Mesothelial cell of epicardium (in vitro differentiated cells): ENCODE data around the gene PSME1. TPM values are rescaled to one million over a fixed set of nuclear protein-coding genes. Genes with fewer than 3 reads are reported as not detected.

Source experiments
- DNase-seq, 2 experiments: peaks; one replicate each; pipeline ENCODE4 v3.0.0; 2021; ENCODE audit warnings: low spot score in 2 of 2; ENCODE audit not compliant: unreplicated experiment in 2 of 2
- H3K27ac Mint-ChIP-seq: 2 replicates; pipeline ENCODE4 v1.8.0; 2021; ENCODE audit warnings: mixed read lengths
- H3K27me3 Mint-ChIP-seq: 2 replicates; pipeline ENCODE4 v1.8.0; 2021; ENCODE audit warnings: low read depth, mixed read lengths
- H3K36me3 Mint-ChIP-seq: 2 replicates; pipeline ENCODE4 v1.8.0; 2021; ENCODE audit warnings: mixed read lengths
- H3K4me1 Mint-ChIP-seq: 2 replicates; pipeline ENCODE4 v1.8.0; 2021; ENCODE audit warnings: mixed read lengths
- H3K4me3 Mint-ChIP-seq: 2 replicates; pipeline ENCODE4 v1.8.0; 2021; ENCODE audit warnings: mild to moderate bottlenecking, moderate library complexity, mixed read lengths
- H3K9me3 Mint-ChIP-seq: 2 replicates; pipeline ENCODE4 v1.8.0; 2021; ENCODE audit warnings: mixed read lengths
- microRNA-seq: library from miRNA; unstranded; fragments of <30 nt; microRNA quantifications from one replicate; pipeline ENCODE4 v1.2.0, GENCODE V29; 2021; ENCODE audit warnings: inconsistent platforms, mixed read lengths
- total RNA-seq: library from RNA; stranded (reverse); gene quantifications from 3 replicates; pipeline ENCODE4 v1.2.1, GENCODE V29; 2021
- TF ChIP-seq, protein P1 (sequence below): fragments of 200-600 bp; sonication (generic); IDR thresholded peaks from one replicate; pipeline ENCODE4 v1.5.0; 2021; ENCODE audit warnings: antibody characterized with exemption; ENCODE audit not compliant: unreplicated experiment

The PSME1 gene
- total RNA-seq, 1 donor from 2014 or later: 148 TPM

- Mint-ChIP-seq H3K4me1 (peaks cover 19% of the 10 kb centered on the region), H3K9me3 (no peaks in the 10 kb centered on the region), H3K4me3 (no peak overlapping the region), H3K27me3 (no peaks in the 10 kb centered on the region), H3K27ac (no peak overlapping the region), H3K36me3 (peaks cover 10% of the 10 kb centered on the region)
- TF ChIP-seq, protein P1, sequence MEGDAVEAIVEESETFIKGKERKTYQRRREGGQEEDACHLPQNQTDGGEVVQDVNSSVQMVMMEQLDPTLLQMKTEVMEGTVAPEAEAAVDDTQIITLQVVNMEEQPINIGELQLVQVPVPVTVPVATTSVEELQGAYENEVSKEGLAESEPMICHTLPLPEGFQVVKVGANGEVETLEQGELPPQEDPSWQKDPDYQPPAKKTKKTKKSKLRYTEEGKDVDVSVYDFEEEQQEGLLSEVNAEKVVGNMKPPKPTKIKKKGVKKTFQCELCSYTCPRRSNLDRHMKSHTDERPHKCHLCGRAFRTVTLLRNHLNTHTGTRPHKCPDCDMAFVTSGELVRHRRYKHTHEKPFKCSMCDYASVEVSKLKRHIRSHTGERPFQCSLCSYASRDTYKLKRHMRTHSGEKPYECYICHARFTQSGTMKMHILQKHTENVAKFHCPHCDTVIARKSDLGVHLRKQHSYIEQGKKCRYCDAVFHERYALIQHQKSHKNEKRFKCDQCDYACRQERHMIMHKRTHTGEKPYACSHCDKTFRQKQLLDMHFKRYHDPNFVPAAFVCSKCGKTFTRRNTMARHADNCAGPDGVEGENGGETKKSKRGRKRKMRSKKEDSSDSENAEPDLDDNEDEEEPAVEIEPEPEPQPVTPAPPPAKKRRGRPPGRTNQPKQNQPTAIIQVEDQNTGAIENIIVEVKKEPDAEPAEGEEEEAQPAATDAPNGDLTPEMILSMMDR: no peak
- DNase-seq: no peak
Measured at GRCh38 chr14:24184104-24184970, 48.3 kb downstream of the PSME1 start.

DNA sequence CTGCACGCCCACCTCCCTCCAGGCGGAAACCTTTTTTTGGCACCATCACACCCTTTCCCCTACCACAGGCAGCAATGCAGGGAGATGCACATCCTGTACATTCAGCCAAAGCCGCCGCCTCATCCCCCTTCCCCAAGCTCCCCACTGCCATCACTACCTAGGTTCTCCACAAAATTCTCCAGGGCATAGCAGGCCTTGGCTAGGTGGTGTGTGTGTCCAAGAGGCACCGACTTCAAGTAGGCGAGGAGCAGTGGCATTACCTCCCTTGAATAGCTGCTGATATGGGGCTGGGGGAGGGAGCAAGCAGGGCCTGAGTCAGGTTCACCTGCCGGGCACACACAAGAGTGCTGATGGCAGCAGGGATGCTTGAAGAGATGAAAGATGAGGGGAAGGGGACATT, 49.0 kb downstream of the PSME1 start:
- Mint-ChIP-seq H3K4me1 (peaks cover 17% of the 10 kb centered on the region), H3K9me3 (no peaks in the 10 kb centered on the region), H3K36me3 (peaks cover 6% of the 10 kb centered on the region), H3K27me3 (no peaks in the 10 kb centered on the region), H3K4me3 (no peak overlapping the region), H3K27ac (no peak overlapping the region)
- TF ChIP-seq, protein P1: no peak
- DNase-seq: no peak

DNA sequence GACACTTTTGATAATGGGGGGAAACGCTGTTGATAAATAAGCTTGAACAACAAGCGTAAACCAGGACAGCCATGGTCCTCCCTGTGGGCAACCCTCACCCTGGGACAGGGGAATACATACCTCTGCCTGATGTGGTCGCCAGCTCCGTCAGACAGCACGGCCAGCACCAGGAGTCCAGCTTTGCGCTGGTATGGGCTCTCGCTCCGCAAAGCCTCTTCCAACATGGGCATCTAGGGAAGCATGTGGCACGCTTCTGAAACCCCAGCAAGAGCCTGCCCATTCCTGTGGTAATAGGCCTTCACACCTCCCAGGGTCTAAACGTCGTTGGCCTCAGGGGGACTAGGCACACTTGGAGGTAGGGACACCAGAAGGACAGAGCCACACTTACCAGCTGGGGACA, 49.7 kb downstream of the PSME1 start:
- no peaks in the 10 kb centered on the region for H3K9me3 Mint-ChIP-seq
- peaks cover 17% of the 10 kb centered on the region for H3K4me1 Mint-ChIP-seq
- H3K27me3 Mint-ChIP-seq: no peaks in the 10 kb centered on the region
- peaks cover 5% of the 10 kb centered on the region for H3K36me3 Mint-ChIP-seq
- TF ChIP-seq, protein P1: no peak
- no peak for DNase-seq
- no peak overlapping the region for H3K27ac Mint-ChIP-seq
- no peak overlapping the region for H3K4me3 Mint-ChIP-seq

DNA sequence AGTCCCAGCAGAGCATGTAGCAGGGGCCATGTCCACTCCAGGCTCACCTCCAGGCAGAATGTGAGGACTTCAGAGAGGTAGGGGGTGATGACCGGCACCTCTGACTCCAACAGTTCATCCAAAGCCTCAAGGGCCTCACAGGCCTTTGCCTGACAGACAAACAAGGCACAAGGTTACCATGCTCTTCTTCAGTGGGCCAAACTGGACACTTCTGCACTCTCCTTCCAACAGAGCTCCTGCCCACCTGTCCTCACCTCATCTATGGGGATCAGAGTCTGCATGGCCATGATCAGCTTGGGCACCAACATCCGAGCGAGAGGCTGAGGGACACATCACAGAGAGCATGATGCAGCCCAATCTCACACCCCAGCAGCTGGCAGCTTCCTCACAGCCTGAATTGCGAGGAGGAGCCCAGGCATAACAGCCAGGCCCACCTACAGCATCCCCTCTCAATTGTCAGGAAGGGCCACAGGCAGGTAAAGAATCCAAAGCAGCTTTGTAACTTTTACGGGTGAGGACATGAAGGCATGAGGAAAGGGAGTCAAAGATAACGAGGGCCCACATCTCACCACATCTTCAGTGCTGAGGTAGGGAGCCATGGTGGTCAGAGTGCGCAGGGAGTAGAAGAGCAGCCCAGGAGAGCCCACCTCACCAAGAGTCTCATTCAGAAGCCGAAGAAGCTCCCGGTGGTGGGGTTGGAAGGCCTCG, 51.0 kb downstream of the PSME1 start:
- Mint-ChIP-seq H3K36me3 (peaks cover 13% of the 10 kb centered on the region), H3K9me3 (no peaks in the 10 kb centered on the region), H3K27ac (peak overlapping the region; percentile 73), H3K4me3 (peak overlapping the region; percentile 53), H3K27me3 (no peaks in the 10 kb centered on the region), H3K4me1 (peaks cover 17% of the 10 kb centered on the region)
- TF ChIP-seq, protein P1: no peak
- DNase-seq: no peak

DNA sequence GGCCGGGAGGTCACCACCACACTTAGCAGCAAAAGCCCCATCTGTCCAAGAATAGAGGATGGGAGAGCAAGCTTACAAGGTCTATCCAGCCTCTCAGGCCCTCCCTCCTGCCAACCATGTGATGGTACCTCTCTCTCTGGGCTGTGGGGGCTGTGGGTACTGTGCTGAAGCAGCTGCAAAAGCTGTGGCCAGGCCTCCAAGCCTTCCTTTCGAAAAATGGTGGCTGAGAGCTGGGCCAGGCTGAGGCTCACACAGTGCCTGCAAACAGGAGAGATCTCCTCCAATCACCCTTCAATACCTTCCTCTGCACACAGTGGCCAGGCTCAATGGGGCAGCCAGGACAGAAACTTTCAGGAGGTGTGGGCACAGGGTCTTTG, 51.5 kb downstream of the PSME1 start:
- peaks cover 17% of the 10 kb centered on the region for H3K4me1 Mint-ChIP-seq
- peak overlapping the region; percentile 93 for H3K27ac Mint-ChIP-seq
- H3K27me3 Mint-ChIP-seq: no peaks in the 10 kb centered on the region
- DNase-seq: no peak
- H3K4me3 Mint-ChIP-seq: peak overlapping the region; percentile 87
- TF ChIP-seq, protein P1: no peak
- H3K36me3 Mint-ChIP-seq: peaks cover 18% of the 10 kb centered on the region
- H3K9me3 Mint-ChIP-seq: no peaks in the 10 kb centered on the region

Small RNA genes lying within 50 kb of the gene (microRNA-seq; reads per million reads assigned to microRNA genes)
- gene MIR7703: not detected

Other genes with a start within 250 kb of the PSME1 start
- 20.9 to 23.7 TPM (median 22.0 TPM) in 3 replicates for gene DHRS4, start 182.4 kb upstream of the PSME1 start, total RNA-seq
- gene DHRS4L2, start 147.3 kb upstream of the PSME1 start, total RNA-seq: 19.1 to 23.2 TPM (median 22.5 TPM) in 3 replicates
- 1.1 to 1.6 TPM (median 1.4 TPM) in 3 replicates for gene CARMIL3, start 84.2 kb upstream of the PSME1 start, total RNA-seq
- not detected in 3 replicates for gene CPNE6, start 64.6 kb upstream of the PSME1 start, total RNA-seq
- 18.9 to 22.2 TPM (median 20.6 TPM) in 3 replicates for gene PCK2, start 41.9 kb upstream of the PSME1 start, total RNA-seq
- gene DCAF11, start 21.4 kb upstream of the PSME1 start, total RNA-seq: 62.3 to 71.1 TPM (median 63.7 TPM) in 3 replicates
- gene NRL, start 21.2 kb upstream of the PSME1 start, total RNA-seq: 1.5 to 2.0 TPM (median 1.8 TPM) in 3 replicates
- gene FITM1, start 5.5 kb upstream of the PSME1 start, total RNA-seq: 0.75 to 1.5 TPM (median 1.0 TPM) in 3 replicates
- 17.7 to 21.3 TPM (median 21.2 TPM) in 3 replicates for gene EMC9, start 5.4 kb downstream of the PSME1 start, total RNA-seq
- 143 to 149 TPM (median 148 TPM) in 3 replicates for gene PSME2, start 10.4 kb downstream of the PSME1 start, total RNA-seq
- 90.5 to 96.0 TPM (median 90.5 TPM) in 3 replicates for gene RNF31, start 11.3 kb downstream of the PSME1 start, total RNA-seq
- 244 to 274 TPM (median 250 TPM) in 3 replicates for gene IRF9, start 25.1 kb downstream of the PSME1 start, total RNA-seq
- 465 to 486 TPM (median 484 TPM) in 3 replicates for gene REC8, start 35.9 kb downstream of the PSME1 start, total RNA-seq
- gene IPO4, start 52.6 kb downstream of the PSME1 start, total RNA-seq: 38.4 to 43.2 TPM (median 39.3 TPM) in 3 replicates
- gene TM9SF1, start 59.2 kb downstream of the PSME1 start, total RNA-seq: 44.9 to 45.8 TPM (median 45.7 TPM) in 3 replicates
- gene TSSK4, start 69.5 kb downstream of the PSME1 start, total RNA-seq: 0.29 to 0.49 TPM (median 0.31 TPM) in 3 replicates
- 38.4 to 48.0 TPM (median 44.7 TPM) in 3 replicates for gene CHMP4A, start 77.3 kb downstream of the PSME1 start, total RNA-seq
- 18.0 to 18.4 TPM (median 18.3 TPM) in 3 replicates for gene MDP1, start 79.9 kb downstream of the PSME1 start, total RNA-seq
- 148 to 156 TPM (median 155 TPM) in 3 replicates for gene NEDD8, start 96.2 kb downstream of the PSME1 start, total RNA-seq
- gene GMPR2, start 96.7 kb downstream of the PSME1 start, total RNA-seq: 72.5 to 78.7 TPM (median 74.1 TPM) in 3 replicates
- gene TINF2, start 106.4 kb downstream of the PSME1 start, total RNA-seq: 49.1 to 55.2 TPM (median 51.1 TPM) in 3 replicates
- gene TGM1, start 127.0 kb downstream of the PSME1 start, total RNA-seq: 9.5 to 12.1 TPM (median 10.2 TPM) in 3 replicates
- gene RABGGTA, start 135.4 kb downstream of the PSME1 start, total RNA-seq: 28.7 to 34.5 TPM (median 31.2 TPM) in 3 replicates
- gene DHRS1, start 163.6 kb downstream of the PSME1 start, total RNA-seq: 38.3 to 41.4 TPM (median 39.8 TPM) in 3 replicates
- gene NOP9, start 163.7 kb downstream of the PSME1 start, total RNA-seq: 27.8 to 30.8 TPM (median 28.8 TPM) in 3 replicates
- gene CIDEB, start 171.8 kb downstream of the PSME1 start, total RNA-seq: not detected in 3 replicates
- 13.0 to 14.9 TPM (median 14.8 TPM) in 3 replicates for gene LTB4R2, start 173.9 kb downstream of the PSME1 start, total RNA-seq
- 10.7 to 11.8 TPM (median 11.1 TPM) in 3 replicates for gene LTB4R, start 175.3 kb downstream of the PSME1 start, total RNA-seq
- 2.8 to 3.4 TPM (median 3.4 TPM) in 3 replicates for gene ADCY4, start 198.9 kb downstream of the PSME1 start, total RNA-seq
- gene RIPK3, start 203.8 kb downstream of the PSME1 start, total RNA-seq: 1.9 to 2.2 TPM (median 2.0 TPM) in 3 replicates
- gene NFATC4, start 232.0 kb downstream of the PSME1 start, total RNA-seq: 291 to 298 TPM (median 292 TPM) in 3 replicates